Measurements from ENCODE around the gene GPRIN3. TPM values are rescaled to one million over a fixed set of nuclear protein-coding genes. Genes with fewer than 3 reads are reported as not detected.

The GPRIN3 gene
- total and polyA plus RNA-seq, 2 experiments from 2014 or later, result 0.74 to 3.2 TPM

DNA sequence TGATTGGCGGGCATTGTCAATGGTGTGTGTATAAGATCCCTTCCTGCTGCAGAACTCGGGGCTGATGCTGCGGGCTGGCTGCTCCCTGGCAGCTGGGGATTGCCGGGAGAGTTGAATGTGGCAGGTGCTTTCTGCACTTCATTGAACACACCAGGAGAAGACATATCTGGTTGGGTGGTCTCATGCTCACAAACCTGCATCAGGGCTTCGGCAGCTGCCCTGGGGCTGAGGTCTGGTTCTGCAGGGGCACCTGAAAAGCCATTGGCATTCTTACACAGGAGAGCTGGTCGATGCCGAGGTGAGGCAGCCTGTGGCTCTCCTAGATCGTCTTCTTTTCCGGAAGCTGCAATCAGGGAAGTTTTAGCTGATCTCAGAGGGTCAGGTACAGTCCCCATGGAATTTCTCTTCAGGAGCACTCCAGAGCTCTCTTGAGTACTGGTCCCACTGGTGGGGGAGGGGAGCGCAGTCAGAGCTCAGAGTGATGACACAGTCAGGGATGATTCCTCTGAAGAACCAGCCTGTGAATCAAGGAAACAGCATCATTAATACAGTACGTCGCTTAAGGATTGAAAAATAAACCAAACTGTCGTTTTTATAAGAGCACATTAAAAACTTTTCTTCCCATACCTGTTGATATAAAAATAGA, 57.8 kb downstream of the GPRIN3 start:
- H4K20me1 ChIP-seq (replicated peaks; ENCODE audit: insufficient read depth), result no peaks in the 10 kb centered on the region
- no peaks in the 10 kb centered on the region for H3F3A ChIP-seq (replicated peaks; ENCODE audit: low read depth)
- Mint-ChIP-seq H3K9me3 (peaks cover 3% of the 10 kb centered on the region; the same call in 1 of the 3 replicates), H3K27me3 (ENCODE audit: insufficient read depth, low read depth, poor library complexity) (peaks cover 2% of the 10 kb centered on the region), H3K4me1 (peaks cover 7% of the 10 kb centered on the region), H3K36me3 (ENCODE audit: low read depth) (no peaks in the 10 kb centered on the region), H3K27ac (no peak overlapping the region), H3K4me3 (no peak overlapping the region)
- no peak overlapping the region for H3K27ac ChIP-seq (ENCODE audit: low read depth)
- no peak for TF ChIP-seq ZNF331 (CRISPR knock-in tag; IDR thresholded peaks at IDR 0.05; ENCODE audit: low read depth)
- TF ChIP-seq, protein P1, sequence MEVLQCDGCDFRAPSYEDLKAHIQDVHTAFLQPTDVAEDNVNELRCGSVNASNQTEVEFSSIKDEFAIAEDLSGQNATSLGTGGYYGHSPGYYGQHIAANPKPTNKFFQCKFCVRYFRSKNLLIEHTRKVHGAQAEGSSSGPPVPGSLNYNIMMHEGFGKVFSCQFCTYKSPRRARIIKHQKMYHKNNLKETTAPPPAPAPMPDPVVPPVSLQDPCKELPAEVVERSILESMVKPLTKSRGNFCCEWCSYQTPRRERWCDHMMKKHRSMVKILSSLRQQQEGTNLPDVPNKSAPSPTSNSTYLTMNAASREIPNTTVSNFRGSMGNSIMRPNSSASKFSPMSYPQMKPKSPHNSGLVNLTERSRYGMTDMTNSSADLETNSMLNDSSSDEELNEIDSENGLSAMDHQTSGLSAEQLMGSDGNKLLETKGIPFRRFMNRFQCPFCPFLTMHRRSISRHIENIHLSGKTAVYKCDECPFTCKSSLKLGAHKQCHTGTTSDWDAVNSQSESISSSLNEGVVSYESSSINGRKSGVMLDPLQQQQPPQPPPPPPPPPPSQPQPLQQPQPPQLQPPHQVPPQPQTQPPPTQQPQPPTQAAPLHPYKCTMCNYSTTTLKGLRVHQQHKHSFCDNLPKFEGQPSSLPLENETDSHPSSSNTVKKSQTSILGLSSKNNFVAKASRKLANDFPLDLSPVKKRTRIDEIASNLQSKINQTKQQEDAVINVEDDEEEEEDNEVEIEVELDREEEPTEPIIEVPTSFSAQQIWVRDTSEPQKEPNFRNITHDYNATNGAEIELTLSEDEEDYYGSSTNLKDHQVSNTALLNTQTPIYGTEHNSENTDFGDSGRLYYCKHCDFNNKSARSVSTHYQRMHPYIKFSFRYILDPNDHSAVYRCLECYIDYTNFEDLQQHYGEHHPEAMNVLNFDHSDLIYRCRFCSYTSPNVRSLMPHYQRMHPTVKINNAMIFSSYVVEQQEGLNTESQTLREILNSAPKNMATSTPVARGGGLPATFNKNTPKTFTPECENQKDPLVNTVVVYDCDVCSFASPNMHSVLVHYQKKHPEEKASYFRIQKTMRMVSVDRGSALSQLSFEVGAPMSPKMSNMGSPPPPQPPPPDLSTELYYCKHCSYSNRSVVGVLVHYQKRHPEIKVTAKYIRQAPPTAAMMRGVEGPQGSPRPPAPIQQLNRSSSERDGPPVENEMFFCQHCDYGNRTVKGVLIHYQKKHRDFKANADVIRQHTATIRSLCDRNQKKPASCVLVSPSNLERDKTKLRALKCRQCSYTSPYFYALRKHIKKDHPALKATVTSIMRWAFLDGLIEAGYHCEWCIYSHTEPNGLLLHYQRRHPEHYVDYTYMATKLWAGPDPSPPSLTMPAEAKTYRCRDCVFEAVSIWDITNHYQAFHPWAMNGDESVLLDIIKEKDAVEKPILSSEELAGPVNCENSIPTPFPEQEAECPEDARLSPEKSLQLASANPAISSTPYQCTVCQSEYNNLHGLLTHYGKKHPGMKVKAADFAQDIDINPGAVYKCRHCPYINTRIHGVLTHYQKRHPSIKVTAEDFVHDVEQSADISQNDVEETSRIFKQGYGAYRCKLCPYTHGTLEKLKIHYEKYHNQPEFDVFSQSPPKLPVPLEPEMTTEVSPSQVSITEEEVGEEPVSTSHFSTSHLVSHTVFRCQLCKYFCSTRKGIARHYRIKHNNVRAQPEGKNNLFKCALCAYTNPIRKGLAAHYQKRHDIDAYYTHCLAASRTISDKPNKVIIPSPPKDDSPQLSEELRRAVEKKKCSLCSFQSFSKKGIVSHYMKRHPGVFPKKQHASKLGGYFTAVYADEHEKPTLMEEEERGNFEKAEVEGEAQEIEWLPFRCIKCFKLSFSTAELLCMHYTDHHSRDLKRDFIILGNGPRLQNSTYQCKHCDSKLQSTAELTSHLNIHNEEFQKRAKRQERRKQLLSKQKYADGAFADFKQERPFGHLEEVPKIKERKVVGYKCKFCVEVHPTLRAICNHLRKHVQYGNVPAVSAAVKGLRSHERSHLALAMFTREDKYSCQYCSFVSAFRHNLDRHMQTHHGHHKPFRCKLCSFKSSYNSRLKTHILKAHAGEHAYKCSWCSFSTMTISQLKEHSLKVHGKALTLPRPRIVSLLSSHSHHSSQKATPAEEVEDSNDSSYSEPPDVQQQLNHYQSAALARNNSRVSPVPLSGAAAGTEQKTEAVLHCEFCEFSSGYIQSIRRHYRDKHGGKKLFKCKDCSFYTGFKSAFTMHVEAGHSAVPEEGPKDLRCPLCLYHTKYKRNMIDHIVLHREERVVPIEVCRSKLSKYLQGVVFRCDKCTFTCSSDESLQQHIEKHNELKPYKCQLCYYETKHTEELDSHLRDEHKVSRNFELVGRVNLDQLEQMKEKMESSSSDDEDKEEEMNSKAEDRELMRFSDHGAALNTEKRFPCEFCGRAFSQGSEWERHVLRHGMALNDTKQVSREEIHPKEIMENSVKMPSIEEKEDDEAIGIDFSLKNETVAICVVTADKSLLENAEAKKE (CRISPR knock-in tag; IDR thresholded peaks at IDR 0.05), result no peak
- no peak for TF ChIP-seq POLR2AphosphoS5 (IDR thresholded peaks at IDR 0.05; ENCODE audit: low read depth)
- TF ChIP-seq NANOG (IDR thresholded peaks at IDR 0.05; ENCODE audit: borderline replicate concordance), result no peak
- TF ChIP-seq JUNB (IDR thresholded peaks at IDR 0.05; ENCODE audit: unreplicated experiment), result no peak
- TF ChIP-seq, protein P2, sequence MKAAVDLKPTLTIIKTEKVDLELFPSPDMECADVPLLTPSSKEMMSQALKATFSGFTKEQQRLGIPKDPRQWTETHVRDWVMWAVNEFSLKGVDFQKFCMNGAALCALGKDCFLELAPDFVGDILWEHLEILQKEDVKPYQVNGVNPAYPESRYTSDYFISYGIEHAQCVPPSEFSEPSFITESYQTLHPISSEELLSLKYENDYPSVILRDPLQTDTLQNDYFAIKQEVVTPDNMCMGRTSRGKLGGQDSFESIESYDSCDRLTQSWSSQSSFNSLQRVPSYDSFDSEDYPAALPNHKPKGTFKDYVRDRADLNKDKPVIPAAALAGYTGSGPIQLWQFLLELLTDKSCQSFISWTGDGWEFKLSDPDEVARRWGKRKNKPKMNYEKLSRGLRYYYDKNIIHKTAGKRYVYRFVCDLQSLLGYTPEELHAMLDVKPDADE (IDR thresholded peaks at IDR 0.05), result no peak
- TF ChIP-seq CTCF (conservative IDR thresholded peaks at IDR 0.05; ENCODE audit: low read depth in 2 of 2), result no peak
- no peak for TF ChIP-seq CREB1 (CRISPR knock-in tag; IDR thresholded peaks at IDR 0.05; ENCODE audit: low read depth)
- TF ChIP-seq EZH2 (IDR thresholded peaks at IDR 0.05; ENCODE audit: low read depth, unreplicated experiment), result no peak
- no peak for TF ChIP-seq STAT1 (IDR thresholded peaks at IDR 0.05; ENCODE audit: unreplicated experiment)
- no peak for TF ChIP-seq EZH2phosphoT487 (IDR thresholded peaks at IDR 0.05; ENCODE audit: unreplicated experiment)
- TF ChIP-seq, protein P3, sequence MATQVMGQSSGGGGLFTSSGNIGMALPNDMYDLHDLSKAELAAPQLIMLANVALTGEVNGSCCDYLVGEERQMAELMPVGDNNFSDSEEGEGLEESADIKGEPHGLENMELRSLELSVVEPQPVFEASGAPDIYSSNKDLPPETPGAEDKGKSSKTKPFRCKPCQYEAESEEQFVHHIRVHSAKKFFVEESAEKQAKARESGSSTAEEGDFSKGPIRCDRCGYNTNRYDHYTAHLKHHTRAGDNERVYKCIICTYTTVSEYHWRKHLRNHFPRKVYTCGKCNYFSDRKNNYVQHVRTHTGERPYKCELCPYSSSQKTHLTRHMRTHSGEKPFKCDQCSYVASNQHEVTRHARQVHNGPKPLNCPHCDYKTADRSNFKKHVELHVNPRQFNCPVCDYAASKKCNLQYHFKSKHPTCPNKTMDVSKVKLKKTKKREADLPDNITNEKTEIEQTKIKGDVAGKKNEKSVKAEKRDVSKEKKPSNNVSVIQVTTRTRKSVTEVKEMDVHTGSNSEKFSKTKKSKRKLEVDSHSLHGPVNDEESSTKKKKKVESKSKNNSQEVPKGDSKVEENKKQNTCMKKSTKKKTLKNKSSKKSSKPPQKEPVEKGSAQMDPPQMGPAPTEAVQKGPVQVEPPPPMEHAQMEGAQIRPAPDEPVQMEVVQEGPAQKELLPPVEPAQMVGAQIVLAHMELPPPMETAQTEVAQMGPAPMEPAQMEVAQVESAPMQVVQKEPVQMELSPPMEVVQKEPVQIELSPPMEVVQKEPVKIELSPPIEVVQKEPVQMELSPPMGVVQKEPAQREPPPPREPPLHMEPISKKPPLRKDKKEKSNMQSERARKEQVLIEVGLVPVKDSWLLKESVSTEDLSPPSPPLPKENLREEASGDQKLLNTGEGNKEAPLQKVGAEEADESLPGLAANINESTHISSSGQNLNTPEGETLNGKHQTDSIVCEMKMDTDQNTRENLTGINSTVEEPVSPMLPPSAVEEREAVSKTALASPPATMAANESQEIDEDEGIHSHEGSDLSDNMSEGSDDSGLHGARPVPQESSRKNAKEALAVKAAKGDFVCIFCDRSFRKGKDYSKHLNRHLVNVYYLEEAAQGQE (IDR thresholded peaks at IDR 0.05; ENCODE audit: unreplicated experiment), result no peak
- TF ChIP-seq ZNF114 (CRISPR knock-in tag; IDR thresholded peaks at IDR 0.05), result no peak
- H3K9me2 ChIP-seq (ENCODE audit: insufficient read depth), result no peaks in the 10 kb centered on the region
- DNase-seq (ENCODE audit: low spot score) (peak; percentile 26), ATAC-seq (peak; percentile 59)
- H2AFZ ChIP-seq, result no peak overlapping the region
- H3K4me3 ChIP-seq, result no peak overlapping the region
- no peaks in the 10 kb centered on the region for H3K36me3 ChIP-seq (ENCODE audit: insufficient read depth)
- H3K4me1 ChIP-seq (ENCODE audit: insufficient read depth), result no peaks in the 10 kb centered on the region; the same call in 1 of the 2 replicates
- no peaks in the 10 kb centered on the region for H3K79me2 ChIP-seq (replicated peaks; ENCODE audit: insufficient read depth)
- H3K4me2 ChIP-seq, result no peak overlapping the region
- H3K27me3 ChIP-seq (ENCODE audit: insufficient read depth), result no peaks in the 10 kb centered on the region

Measured in GM23338 (cell line).